ENCODE data around the gene OR8S1.
"Not testable (repeated sequence)": the region's sequence is repeated elsewhere in the genome, so short reads cannot be mapped to it uniquely, and the experiment has no call there.

The OR8S1 gene, protein sequence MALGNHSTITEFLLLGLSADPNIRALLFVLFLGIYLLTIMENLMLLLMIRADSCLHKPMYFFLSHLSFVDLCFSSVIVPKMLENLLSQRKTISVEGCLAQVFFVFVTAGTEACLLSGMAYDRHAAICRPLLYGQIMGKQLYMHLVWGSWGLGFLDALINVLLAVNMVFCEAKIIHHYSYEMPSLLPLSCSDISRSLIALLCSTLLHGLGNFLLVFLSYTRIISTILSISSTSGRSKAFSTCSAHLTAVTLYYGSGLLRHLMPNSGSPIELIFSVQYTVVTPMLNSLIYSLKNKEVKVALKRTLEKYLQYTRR

GRCh38 chr12:48525332-48525731, at the start of gene OR8S1:
Gene OR8S1, plus strand, starts transcription at chr12:48525632. Its CDS starts 0 bp downstream, at chr12:48525632.
- no peak for TF ChIP-seq POLR2A (IDR thresholded peaks at IDR 0.05; ENCODE audit: low read length)
- no peak for TF ChIP-seq GATA1 (IDR thresholded peaks at IDR 0.05; ENCODE audit: low read depth, low read length)
- no peak for DNase-seq

DNA sequence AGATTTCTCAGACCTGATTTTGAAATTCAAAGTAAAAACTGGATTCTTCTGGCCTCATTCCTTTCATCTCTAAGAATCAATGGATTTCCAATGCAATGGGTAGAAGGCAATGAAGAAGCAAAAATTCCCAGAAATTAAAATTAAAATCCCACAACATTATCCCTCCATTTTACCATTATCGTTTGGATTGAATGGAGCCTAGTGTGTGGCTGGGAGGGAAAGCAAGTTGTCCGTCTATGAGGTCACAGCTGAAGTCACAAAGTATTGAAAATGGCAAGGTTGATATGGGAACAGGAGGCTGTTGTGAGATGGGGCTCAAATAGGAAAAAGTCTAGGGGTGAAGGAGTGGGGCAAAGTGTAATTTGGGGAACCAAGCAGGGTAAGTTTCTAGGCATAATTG, 43.2 kb upstream of the OR8S1 start, which contains the start of gene C12orf54:
Gene C12orf54 (plus strand): TSS at position 301 of the 400 bp plus-strand sequence. CDS start 799 bp downstream, outside the sequence.
- DNase-seq, result no peak
- TF ChIP-seq POLR2A (IDR thresholded peaks at IDR 0.05; ENCODE audit: low read length) (no peak), GATA1 (IDR thresholded peaks at IDR 0.05; ENCODE audit: low read depth, low read length) (no peak)

DNA sequence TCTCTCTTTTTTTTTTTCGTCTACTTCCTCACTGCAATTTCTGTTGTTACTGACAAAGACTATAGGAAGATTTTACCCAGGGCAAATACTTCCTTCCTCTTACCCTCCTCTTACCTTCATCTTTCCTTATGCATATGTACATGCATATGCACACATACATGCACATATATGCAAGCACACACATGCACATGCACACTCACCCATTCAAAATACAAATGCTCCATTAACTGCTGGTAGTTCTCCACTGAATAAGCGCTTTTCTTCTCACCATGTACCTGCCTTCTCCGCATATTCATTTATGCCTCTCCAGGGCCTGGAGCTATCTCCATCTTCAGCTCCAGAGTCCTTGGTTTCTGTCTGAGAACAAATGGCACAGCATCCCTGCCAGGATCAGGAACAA, 42.5 kb upstream of the OR8S1 start:
- no peak for DNase-seq
- no peak for TF ChIP-seq GATA1 (IDR thresholded peaks at IDR 0.05; ENCODE audit: low read depth, low read length)
- TF ChIP-seq POLR2A (IDR thresholded peaks at IDR 0.05; ENCODE audit: low read length), result no peak

DNA sequence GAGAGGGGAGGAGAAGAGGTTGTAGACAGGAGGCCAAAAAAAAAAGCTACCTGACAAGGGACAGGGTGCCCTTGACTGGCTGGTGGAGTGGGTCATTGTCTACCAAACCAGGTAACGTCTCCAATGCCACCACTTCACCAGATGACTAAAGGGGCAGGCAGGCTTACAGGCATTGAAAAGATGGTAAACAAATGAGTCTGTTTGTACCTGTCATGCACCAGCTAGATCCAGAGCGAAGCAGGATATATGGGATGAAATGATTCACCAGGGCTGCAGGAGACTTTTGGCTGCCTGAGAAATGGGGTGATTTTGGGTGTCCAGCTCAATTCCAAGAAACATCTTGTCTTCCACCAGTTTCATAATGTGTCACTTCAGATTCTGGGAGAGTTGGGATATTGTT, 39.2 kb upstream of the OR8S1 start:
- no peak for DNase-seq
- no peak for TF ChIP-seq POLR2A (IDR thresholded peaks at IDR 0.05; ENCODE audit: low read length)
- no peak for TF ChIP-seq GATA1 (IDR thresholded peaks at IDR 0.05; ENCODE audit: low read depth, low read length)

GRCh38 chr12:48486679-48487078, 38.8 kb upstream of the OR8S1 start:
- no peak for DNase-seq
- TF ChIP-seq GATA1 (IDR thresholded peaks at IDR 0.05; ENCODE audit: low read depth, low read length), result no peak
- TF ChIP-seq POLR2A (IDR thresholded peaks at IDR 0.05; ENCODE audit: low read length), result no peak

DNA sequence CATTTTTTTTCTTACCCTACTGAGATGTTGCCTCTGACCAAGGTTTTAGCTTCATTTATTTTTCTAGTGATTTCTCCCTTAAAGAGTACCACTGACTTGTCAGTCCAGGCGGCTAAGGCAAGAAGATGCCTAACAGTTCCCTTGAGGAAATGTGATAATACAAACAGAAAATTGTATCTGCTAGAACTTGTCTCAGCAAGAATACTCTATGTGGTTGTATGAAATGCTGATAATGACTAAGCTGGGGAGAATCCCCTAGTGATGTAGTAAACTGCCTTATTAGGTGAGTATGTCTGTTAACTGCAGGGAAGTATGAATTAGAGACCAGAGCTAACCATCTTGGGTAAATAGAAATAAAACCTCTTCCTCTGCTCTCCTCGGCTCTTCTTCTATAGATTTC, 36.4 kb upstream of the OR8S1 start:
- no peak for TF ChIP-seq GATA1 (IDR thresholded peaks at IDR 0.05; ENCODE audit: low read depth, low read length)
- no peak for TF ChIP-seq POLR2A (IDR thresholded peaks at IDR 0.05; ENCODE audit: low read length)
- no peak for DNase-seq

DNA sequence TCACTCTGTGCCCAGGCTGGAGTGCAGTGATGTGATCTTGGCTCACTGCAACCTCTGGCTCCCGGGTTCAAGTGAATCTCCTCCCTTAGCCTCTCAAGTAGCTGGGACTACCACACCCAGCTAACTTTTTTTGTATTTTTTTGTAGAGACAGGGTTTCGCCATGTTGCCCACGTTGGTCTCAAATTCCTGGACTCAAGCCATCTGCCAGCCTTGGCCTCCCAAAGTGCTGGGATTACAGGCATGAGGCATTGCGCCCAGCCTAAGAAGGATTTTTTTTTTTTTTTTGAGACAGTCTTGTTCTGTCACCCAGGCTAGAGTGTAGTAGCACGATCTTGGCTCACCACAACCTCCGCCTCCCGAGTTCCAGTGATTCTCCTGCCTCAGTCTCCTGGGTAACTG, 36.0 kb upstream of the OR8S1 start:
- DNase-seq, result not testable (repeated sequence)

DNA sequence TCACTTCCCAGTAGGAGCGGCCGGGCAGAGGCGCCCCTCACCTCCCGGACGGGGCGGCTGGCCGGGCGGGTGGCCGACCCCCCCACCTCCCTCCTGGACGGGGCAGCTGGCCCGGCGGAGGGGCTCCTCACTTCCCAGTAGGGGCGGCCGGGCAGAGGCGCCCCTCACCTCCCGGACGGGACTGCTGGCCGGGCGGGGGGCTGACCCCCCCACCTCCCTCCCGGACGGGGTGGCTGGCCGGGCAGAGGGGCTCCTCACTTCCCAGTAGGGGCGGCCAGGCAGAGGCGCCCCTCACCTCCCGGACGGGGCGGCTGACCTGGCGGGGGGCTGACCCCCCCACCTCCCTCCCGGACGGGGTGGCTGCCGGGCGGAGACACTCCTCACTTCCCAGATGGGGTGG, 25.2 kb upstream of the OR8S1 start:
- DNase-seq, result not testable (repeated sequence)

DNA sequence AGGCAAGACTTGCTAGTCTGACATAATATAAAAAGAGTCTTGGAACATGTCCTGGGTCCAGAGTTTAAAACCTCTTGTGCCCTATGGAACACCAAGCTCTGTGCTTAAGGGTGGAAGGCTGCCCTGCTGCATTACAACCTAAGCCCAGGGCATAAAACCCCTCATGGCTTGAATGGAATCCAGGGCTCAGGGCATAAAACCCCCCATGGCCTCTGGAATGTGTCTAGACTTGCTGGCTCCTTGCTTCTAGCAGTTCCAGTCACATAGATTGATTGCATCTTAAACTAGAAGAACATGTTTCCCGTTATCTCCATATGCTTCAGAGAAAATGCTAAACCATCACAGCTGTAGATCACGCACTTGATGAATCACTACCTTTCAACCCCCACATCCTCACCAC, 18.6 kb upstream of the OR8S1 start:
- not testable (repeated sequence) for DNase-seq

- TF ChIP-seq GATA1 (IDR thresholded peaks at IDR 0.05; ENCODE audit: low read depth, low read length) (no peak), POLR2A (IDR thresholded peaks at IDR 0.05; ENCODE audit: low read length) (no peak)
- DNase-seq, result no peak
Observed at GRCh38 chr12:48508987-48509386, 16.4 kb upstream of the OR8S1 start.

GRCh38 chr12:48510111-48510510, 15.3 kb upstream of the OR8S1 start:
- DNase-seq, result no peak
- TF ChIP-seq GATA1 (IDR thresholded peaks at IDR 0.05; ENCODE audit: low read depth, low read length), result no peak
- TF ChIP-seq POLR2A (IDR thresholded peaks at IDR 0.05; ENCODE audit: low read length), result no peak

DNA sequence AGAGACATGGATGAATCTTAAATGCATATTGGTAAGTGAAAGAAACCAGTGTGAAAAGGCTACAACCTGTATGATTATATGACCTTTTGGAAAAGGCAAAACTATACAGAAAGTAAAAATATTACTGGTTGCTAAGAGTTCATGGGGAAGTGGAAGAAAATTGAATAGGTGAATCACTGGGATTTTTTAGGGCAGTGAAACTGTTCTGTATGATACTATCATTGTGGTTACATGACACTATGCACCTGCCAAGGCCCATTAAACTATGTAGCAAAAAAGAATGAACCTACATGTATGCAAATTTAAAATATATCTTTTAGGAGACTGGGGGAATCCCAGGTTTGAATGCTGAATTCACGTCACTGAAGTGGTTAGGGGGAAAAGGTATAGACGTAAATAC, 12.6 kb upstream of the OR8S1 start:
- no peak for DNase-seq
- no peak for TF ChIP-seq GATA1 (IDR thresholded peaks at IDR 0.05; ENCODE audit: low read depth, low read length)
- no peak for TF ChIP-seq POLR2A (IDR thresholded peaks at IDR 0.05; ENCODE audit: low read length)

DNA sequence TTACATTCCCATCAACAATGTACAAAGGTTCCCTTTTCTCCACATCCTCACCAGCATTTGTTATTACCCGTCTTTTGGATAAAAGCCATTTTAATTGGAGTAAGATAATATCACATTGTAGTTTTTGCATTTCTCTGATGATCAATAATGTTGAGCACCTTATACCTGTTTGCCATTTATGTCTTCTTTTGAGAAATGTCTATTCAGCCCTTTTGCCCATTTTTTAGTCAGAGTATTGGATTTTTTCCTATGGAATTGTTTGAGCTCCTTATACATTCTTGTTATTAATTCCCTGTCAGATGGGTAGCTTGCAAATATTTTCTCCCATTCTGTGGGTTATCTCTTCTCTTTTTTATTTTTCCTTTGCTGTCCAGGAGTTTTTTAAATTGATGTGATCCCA, 10.7 kb upstream of the OR8S1 start:
- TF ChIP-seq GATA1 (IDR thresholded peaks at IDR 0.05; ENCODE audit: low read depth, low read length) (no peak), POLR2A (IDR thresholded peaks at IDR 0.05; ENCODE audit: low read length) (no peak)
- no peak for DNase-seq

- not testable (repeated sequence) for DNase-seq
Observed at GRCh38 chr12:48520381-48520780, 5.1 kb upstream of the OR8S1 start.

DNA sequence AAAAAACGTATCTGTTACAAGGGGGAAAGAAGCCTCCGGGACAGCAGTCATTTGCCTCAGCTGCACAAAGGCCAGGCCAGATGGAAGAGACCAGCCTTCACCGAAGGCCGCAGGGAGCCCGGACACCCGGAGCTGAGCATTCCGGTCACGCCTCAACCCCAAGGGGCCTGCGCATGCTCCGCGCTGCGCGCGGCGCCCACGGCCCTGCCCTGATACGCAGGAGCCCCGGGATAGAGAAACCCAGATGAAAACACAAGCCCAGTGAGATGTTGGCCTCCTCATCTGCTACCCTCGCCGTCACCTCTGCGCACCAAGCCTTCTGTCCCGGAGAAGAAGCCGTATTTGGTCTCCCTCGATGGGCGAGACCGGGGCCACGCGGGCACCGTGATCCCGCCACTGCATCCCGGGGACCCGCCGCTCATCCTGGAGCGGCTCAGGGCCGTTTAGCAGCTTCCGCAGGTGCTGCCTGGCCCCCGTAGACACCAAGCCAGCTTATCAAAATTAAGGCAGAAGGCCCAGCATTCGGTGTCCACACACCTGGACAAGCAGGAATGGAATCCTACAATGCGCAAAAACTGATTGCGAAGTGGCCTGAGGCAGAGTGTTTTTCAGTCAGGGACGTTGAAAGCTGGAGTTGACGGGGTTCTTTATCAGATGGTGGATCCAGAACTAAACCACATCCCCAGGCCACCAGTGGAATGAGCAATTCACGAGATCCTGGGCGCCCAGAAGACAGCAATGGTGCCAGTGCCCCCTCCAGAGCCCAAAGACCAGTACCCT, 2.6 kb downstream of the OR8S1 start:
- no peak for DNase-seq
- TF ChIP-seq POLR2A (IDR thresholded peaks at IDR 0.05; ENCODE audit: low read length) (no peak), GATA1 (IDR thresholded peaks at IDR 0.05; ENCODE audit: low read depth, low read length) (no peak)
